ENCODE measurements around the gene TMC2. TPM values are rescaled to one million over a fixed set of nuclear protein-coding genes. Genes with fewer than 3 reads are reported as not detected.
"Not testable (repeated sequence)": the region's sequence is repeated elsewhere in the genome, so short reads cannot be mapped to it uniquely, and the experiment has no call there.

TMC2 gene
- total RNA-seq, 1 experiment from 2014 or later: not detected

DNA sequence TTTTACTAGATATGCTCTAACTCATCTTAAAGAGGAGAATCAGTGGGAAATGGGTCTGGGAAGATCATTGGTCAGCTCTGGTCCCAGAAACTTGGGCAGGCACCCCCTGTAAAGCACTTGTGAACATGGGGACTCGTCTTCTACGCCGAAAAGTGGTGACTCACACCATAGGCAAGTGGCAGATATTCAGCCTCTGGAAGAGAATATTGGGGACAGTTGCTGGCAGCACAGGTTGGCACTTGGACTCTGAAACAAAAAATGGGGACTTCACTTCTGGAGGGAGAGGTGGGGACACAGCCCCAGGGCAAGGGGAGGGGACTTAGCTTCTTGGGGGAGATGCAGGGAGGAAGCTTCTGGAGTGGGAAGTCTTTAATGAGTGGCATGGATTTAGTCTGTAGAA, 15.8 kb upstream of the TMC2 start:
- Histone ChIP-seq H3K9me3 (ENCODE audit: control insufficient read depth, insufficient read depth, low read depth, low read length) (no peaks in the 10 kb centered on the region), H3K27ac (ENCODE audit: low read length) (no peak overlapping the region), H3K27me3 (ENCODE audit: control insufficient read depth, insufficient read depth, low read length) (no peaks in the 10 kb centered on the region), H3K4me3 (ENCODE audit: low read depth in 2 of 2, low read length in 2 of 2) (no peak overlapping the region), H3K4me1 (ENCODE audit: control insufficient read depth, insufficient read depth, low read length) (no peaks in the 10 kb centered on the region), H3K36me3 (ENCODE audit: control insufficient read depth, insufficient read depth, low read length) (no peaks in the 10 kb centered on the region)
- DNase-seq (ENCODE audit: low read depth, low spot score) (no peak), ATAC-seq (no peak)
- POLR2A ChIA-PET: no interaction called here
- CTCF ChIA-PET: interaction anchor here (1.6 kb wide), 1 partner anchor 32 kb away, joined by 3 read pairs; no protein-coding TSS in a partner anchor
- no TSS peak for BruUV-seq (replicated peaks)
- intact Hi-C loops (cut with micrococcal nuclease; ENCODE audit: unreplicated experiment): no loop called here
- no peak for TF ChIP-seq TCF7L2 (IDR thresholded peaks at IDR 0.05; ENCODE audit: low read depth, low read length)
- TF ChIP-seq SIN3A (IDR thresholded peaks at IDR 0.05; ENCODE audit: borderline replicate concordance, insufficient read depth, low read depth, low read length): no peak
- in situ Hi-C loops (cut with HindIII; ENCODE audit: low pct_unique_long_range_greater_than_20kb, low sequenced_read_pairs): no loop called here

DNA sequence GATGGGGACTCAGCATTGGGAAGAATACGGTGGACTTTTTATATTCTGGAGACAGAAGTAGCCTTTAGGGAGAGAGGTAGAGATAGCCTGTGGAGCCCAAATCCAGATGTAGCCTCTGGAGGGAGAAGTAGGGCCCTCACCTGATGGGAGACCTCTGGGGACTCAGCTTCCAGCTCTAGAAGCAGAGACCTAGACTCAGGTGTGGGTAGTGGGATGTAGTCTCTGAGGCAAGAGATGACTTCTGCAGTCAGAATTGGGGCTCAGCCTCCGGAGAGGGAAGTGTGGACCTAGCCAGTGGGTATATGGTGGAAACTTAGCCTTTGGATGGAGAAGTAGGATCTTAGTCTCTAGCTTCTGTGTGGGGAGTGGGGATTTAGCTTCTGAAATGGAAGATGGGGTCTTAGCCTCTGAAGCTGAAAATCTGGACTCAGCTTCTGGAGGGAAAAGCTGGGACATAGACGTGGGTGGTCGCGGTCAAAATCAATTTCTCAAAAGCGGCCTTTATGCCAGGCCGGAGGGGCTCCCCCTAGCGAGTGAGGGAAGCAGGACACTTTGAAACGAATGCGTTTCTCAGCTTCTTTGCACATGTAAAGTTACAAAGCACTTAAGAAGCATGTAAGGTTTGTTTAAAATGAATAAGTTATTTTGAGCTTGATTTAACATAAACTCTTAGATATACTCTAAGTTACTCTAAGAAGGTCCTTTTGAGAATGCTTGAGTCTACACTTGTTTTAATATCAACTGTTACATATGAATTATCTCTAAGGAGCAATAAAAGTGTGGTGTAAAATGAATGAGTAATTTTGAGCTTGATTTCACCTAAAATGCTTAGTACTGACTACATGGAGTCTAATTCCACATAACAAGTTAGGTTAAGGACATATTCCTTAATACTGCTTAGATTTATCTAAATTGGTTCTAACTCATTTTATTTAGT, 14.7 kb upstream of the TMC2 start:
- ChIA-PET CTCF (interaction anchor here (0.6 to 1.6 kb wide), 6 partner anchors 11 to 114 kb away, joined by 3 to 5 read pairs (median 4); no protein-coding TSS in a partner anchor), POLR2A (interaction anchor here (0.6 kb wide), 1 partner anchor 157 kb away, joined by 11 read pairs; no protein-coding TSS in a partner anchor)
- DNase-seq (ENCODE audit: low read depth, low spot score): no peak
- no peaks in the 10 kb centered on the region for H3K9me3 ChIP-seq (ENCODE audit: control insufficient read depth, insufficient read depth, low read depth, low read length)
- no peaks in the 10 kb centered on the region for H3K36me3 ChIP-seq (ENCODE audit: control insufficient read depth, insufficient read depth, low read length)
- TF ChIP-seq SIN3A (IDR thresholded peaks at IDR 0.05; ENCODE audit: borderline replicate concordance, insufficient read depth, low read depth, low read length) (no peak), POLR2AphosphoS5 (IDR thresholded peaks at IDR 0.05; ENCODE audit: low read depth, low read length) (no peak), TCF7L2 (IDR thresholded peaks at IDR 0.05; ENCODE audit: low read depth, low read length) (no peak)
- TF ChIP-seq, protein P1, sequence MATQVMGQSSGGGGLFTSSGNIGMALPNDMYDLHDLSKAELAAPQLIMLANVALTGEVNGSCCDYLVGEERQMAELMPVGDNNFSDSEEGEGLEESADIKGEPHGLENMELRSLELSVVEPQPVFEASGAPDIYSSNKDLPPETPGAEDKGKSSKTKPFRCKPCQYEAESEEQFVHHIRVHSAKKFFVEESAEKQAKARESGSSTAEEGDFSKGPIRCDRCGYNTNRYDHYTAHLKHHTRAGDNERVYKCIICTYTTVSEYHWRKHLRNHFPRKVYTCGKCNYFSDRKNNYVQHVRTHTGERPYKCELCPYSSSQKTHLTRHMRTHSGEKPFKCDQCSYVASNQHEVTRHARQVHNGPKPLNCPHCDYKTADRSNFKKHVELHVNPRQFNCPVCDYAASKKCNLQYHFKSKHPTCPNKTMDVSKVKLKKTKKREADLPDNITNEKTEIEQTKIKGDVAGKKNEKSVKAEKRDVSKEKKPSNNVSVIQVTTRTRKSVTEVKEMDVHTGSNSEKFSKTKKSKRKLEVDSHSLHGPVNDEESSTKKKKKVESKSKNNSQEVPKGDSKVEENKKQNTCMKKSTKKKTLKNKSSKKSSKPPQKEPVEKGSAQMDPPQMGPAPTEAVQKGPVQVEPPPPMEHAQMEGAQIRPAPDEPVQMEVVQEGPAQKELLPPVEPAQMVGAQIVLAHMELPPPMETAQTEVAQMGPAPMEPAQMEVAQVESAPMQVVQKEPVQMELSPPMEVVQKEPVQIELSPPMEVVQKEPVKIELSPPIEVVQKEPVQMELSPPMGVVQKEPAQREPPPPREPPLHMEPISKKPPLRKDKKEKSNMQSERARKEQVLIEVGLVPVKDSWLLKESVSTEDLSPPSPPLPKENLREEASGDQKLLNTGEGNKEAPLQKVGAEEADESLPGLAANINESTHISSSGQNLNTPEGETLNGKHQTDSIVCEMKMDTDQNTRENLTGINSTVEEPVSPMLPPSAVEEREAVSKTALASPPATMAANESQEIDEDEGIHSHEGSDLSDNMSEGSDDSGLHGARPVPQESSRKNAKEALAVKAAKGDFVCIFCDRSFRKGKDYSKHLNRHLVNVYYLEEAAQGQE (IDR thresholded peaks at IDR 0.05; ENCODE audit: insufficient read depth in 1 of 2, low read depth in 2 of 2, low read length in 1 of 2): no peak
- TF ChIP-seq, protein P2, sequence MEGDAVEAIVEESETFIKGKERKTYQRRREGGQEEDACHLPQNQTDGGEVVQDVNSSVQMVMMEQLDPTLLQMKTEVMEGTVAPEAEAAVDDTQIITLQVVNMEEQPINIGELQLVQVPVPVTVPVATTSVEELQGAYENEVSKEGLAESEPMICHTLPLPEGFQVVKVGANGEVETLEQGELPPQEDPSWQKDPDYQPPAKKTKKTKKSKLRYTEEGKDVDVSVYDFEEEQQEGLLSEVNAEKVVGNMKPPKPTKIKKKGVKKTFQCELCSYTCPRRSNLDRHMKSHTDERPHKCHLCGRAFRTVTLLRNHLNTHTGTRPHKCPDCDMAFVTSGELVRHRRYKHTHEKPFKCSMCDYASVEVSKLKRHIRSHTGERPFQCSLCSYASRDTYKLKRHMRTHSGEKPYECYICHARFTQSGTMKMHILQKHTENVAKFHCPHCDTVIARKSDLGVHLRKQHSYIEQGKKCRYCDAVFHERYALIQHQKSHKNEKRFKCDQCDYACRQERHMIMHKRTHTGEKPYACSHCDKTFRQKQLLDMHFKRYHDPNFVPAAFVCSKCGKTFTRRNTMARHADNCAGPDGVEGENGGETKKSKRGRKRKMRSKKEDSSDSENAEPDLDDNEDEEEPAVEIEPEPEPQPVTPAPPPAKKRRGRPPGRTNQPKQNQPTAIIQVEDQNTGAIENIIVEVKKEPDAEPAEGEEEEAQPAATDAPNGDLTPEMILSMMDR (IDR thresholded peaks at IDR 0.05): peak; percentile 96
- intact Hi-C loops (cut with micrococcal nuclease; ENCODE audit: unreplicated experiment): no loop called here
- no peak for ATAC-seq
- H3K27ac ChIP-seq (ENCODE audit: low read length): no peak overlapping the region
- BruUV-seq (replicated peaks): no TSS peak
- H3K4me3 ChIP-seq (ENCODE audit: low read depth in 2 of 2, low read length in 2 of 2): no peak overlapping the region
- in situ Hi-C loops (cut with HindIII; ENCODE audit: low pct_unique_long_range_greater_than_20kb, low sequenced_read_pairs): no loop called here
- no peaks in the 10 kb centered on the region for H3K4me1 ChIP-seq (ENCODE audit: control insufficient read depth, insufficient read depth, low read length)
- H3K27me3 ChIP-seq (ENCODE audit: control insufficient read depth, insufficient read depth, low read length): no peaks in the 10 kb centered on the region

DNA sequence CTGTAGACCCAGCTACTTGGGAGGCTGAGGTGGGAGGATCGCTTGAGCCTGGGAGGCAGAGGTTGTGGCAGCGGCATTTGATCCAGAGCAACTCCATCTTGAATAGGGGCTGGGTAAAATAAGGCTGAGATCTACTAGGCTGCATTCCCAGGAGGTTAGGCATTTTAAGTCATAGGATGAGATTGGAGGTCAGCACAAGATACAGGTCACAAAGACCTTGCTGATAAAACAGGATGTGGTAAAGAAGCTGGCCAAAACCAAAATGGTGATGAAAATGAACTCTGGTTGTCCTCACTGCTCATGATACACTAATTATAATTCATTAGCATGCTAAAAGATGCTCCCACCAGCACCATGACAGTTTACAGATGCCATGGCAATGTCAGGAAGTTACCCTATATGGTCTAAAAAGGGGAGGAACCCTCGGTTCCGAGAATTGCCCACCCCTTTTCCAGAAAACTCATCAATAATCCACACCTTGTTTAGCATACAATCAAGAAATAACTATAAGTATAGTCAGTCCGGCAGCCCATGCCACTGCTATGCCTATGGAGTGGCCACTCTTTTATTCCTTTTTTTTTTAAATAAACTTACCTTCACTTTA, 13.4 kb upstream of the TMC2 start:
- DNase-seq (ENCODE audit: low read depth, low spot score); BruUV-seq (replicated peaks); H3K27me3 ChIP-seq (ENCODE audit: control insufficient read depth, insufficient read depth, low read length); H3K36me3 ChIP-seq (ENCODE audit: control insufficient read depth, insufficient read depth, low read length); H3K9me3 ChIP-seq (ENCODE audit: control insufficient read depth, insufficient read depth, low read depth, low read length); POLR2A ChIA-PET; H3K4me3 ChIP-seq (ENCODE audit: low read depth in 2 of 2, low read length in 2 of 2); in situ Hi-C loops (cut with HindIII; ENCODE audit: low pct_unique_long_range_greater_than_20kb, low sequenced_read_pairs); H3K4me1 ChIP-seq (ENCODE audit: control insufficient read depth, insufficient read depth, low read length); ATAC-seq; intact Hi-C loops (cut with micrococcal nuclease; ENCODE audit: unreplicated experiment); H3K27ac ChIP-seq (ENCODE audit: low read length): not testable (repeated sequence)
- CTCF ChIA-PET: interaction anchor here (0.6 to 1.4 kb wide), 5 partner anchors 8 to 151 kb away, joined by 4 to 7 read pairs (median 5); no protein-coding TSS in a partner anchor
